ENCODE data around the gene CDK6. TPM values are rescaled to one million over a fixed set of nuclear protein-coding genes. Genes with fewer than 3 reads are reported as not detected.
A peak's percentile ranks its signal among the peaks of the same experiment; 100 is the strongest.

Gene CDK6
- polyA plus RNA-seq, 1 experiment, result 29.2 TPM

DNA sequence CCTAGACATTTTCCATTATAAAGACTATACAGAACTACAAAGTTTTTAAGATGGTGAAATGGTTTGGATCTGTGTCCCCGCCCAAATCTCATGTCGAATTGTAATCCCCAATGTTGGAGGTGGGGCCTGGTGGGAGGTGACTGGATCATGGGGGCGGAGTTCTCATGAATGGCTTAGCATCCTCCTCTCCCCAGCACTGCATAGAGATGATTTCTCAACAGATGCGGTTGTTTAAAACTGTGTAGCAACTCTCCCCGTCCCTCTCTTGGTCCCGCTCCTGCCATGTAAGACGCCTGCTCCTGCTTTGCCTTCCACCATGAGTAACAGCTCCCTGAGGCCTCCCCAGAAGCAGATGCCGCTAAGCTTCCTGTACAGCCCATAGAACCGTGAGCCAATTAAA is 247.8 kb downstream of the CDK6 start:
- ChIA-PET POLR2A (no interaction called here), CTCF (no interaction called here)
- Histone ChIP-seq H3K27me3 (ENCODE audit: control insufficient read depth, insufficient read depth, low read length) (no peaks in the 10 kb centered on the region), H3K4me3 (ENCODE audit: low read depth, low read length) (peak overlapping the region; percentile 84; the same call in 1 of the 2 replicates), H3K36me3 (ENCODE audit: control insufficient read depth, insufficient read depth, low read length) (no peaks in the 10 kb centered on the region; the same call in 1 of the 2 replicates)
- DNase-seq (ENCODE audit: low read depth), result no peak
- TF ChIP-seq, protein P1, sequence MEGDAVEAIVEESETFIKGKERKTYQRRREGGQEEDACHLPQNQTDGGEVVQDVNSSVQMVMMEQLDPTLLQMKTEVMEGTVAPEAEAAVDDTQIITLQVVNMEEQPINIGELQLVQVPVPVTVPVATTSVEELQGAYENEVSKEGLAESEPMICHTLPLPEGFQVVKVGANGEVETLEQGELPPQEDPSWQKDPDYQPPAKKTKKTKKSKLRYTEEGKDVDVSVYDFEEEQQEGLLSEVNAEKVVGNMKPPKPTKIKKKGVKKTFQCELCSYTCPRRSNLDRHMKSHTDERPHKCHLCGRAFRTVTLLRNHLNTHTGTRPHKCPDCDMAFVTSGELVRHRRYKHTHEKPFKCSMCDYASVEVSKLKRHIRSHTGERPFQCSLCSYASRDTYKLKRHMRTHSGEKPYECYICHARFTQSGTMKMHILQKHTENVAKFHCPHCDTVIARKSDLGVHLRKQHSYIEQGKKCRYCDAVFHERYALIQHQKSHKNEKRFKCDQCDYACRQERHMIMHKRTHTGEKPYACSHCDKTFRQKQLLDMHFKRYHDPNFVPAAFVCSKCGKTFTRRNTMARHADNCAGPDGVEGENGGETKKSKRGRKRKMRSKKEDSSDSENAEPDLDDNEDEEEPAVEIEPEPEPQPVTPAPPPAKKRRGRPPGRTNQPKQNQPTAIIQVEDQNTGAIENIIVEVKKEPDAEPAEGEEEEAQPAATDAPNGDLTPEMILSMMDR (IDR thresholded peaks at IDR 0.05; ENCODE audit: insufficient read depth, low read depth, low read length), result no peak

DNA sequence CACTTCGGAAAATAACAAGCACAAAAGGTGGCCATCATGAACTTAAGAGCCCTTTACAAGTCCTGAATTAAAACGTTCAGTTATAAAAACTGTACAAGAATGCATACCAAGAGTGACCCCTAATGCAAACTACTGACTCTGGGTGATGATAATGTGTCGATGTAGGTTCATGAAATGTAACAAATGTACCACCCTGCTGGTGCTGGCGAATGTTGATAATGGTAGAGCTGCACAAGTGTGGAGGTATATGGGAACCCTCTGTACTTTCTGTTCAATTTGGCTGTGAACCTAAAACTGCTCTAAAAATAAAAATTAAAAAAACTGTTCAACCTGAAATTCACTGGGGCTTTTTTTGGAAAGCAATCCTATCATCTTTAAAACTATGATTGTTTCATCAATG is 249.5 kb downstream of the CDK6 start:
- ChIA-PET POLR2A (no interaction called here), CTCF (interaction anchor here (0.8 kb wide), 1 partner anchor 16 kb away, joined by 3 read pairs; no protein-coding TSS in a partner anchor)
- no peak for DNase-seq (ENCODE audit: low read depth)
- Histone ChIP-seq H3K36me3 (ENCODE audit: control insufficient read depth, insufficient read depth, low read length) (no peaks in the 10 kb centered on the region; the same call in 1 of the 2 replicates), H3K4me3 (ENCODE audit: low read depth, low read length) (no peak overlapping the region), H3K27me3 (ENCODE audit: control insufficient read depth, insufficient read depth, low read length) (no peaks in the 10 kb centered on the region)
- TF ChIP-seq, protein P1 (IDR thresholded peaks at IDR 0.05; ENCODE audit: insufficient read depth, low read depth, low read length), result no peak

DNA sequence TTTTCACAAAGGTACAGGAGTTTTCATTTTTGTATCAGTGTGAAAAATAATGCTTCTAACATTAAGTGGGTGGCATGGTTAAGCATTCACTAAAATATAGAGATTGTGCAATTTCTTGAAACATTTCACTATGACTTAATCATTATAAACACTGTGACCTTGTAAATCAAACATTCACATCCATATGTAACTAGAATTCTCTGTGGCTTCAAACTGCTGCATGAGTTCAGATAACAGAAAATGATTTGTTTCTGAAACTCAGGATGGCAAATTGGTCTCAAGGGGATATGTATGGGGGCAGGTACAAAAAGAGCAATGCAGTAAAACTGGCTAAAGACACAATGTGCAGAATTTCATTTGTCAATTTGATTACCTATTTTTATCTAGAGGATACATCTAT is 250.0 kb downstream of the CDK6 start:
- TF ChIP-seq, protein P1 (IDR thresholded peaks at IDR 0.05; ENCODE audit: insufficient read depth, low read depth, low read length), result no peak
- DNase-seq (ENCODE audit: low read depth), result peak; percentile 9
- no peak overlapping the region for H3K4me3 ChIP-seq (ENCODE audit: low read depth, low read length)
- CTCF ChIA-PET, result interaction anchor here (0.8 to 1.1 kb wide), 2 partner anchors 15 to 404 kb away, joined by 3 read pairs; no protein-coding TSS in a partner anchor
- no peaks in the 10 kb centered on the region; the same call in 1 of the 2 replicates for H3K36me3 ChIP-seq (ENCODE audit: control insufficient read depth, insufficient read depth, low read length)
- POLR2A ChIA-PET, result no interaction called here
- no peaks in the 10 kb centered on the region for H3K27me3 ChIP-seq (ENCODE audit: control insufficient read depth, insufficient read depth, low read length)

DNA sequence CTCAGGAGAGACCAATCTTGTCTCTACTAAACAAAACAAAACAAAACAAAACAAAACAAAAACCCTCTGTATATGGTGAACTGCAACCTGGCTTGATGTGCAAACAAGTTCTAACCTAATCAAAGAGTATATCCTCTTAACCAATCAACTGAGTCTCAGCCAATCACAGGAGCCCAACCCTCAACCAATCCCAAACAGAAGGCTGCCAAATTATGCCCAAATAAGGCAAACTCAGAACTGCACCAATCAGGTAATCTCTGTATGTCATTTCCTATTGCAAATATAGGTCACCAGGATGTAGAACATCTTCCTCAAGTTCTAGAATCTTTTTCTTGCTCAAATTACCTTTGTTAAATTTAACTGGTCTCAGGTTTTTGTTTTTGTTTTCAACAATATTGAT is 251.4 kb downstream of the CDK6 start:
- ChIA-PET POLR2A (no interaction called here), CTCF (no interaction called here)
- Histone ChIP-seq H3K27me3 (ENCODE audit: control insufficient read depth, insufficient read depth, low read length) (no peaks in the 10 kb centered on the region), H3K36me3 (ENCODE audit: control insufficient read depth, insufficient read depth, low read length) (peaks cover 2% of the 10 kb centered on the region; the same call in 1 of the 2 replicates), H3K4me3 (ENCODE audit: low read depth, low read length) (no peak overlapping the region)
- TF ChIP-seq, protein P1 (IDR thresholded peaks at IDR 0.05; ENCODE audit: insufficient read depth, low read depth, low read length), result no peak
- DNase-seq (ENCODE audit: low read depth), result no peak

DNA sequence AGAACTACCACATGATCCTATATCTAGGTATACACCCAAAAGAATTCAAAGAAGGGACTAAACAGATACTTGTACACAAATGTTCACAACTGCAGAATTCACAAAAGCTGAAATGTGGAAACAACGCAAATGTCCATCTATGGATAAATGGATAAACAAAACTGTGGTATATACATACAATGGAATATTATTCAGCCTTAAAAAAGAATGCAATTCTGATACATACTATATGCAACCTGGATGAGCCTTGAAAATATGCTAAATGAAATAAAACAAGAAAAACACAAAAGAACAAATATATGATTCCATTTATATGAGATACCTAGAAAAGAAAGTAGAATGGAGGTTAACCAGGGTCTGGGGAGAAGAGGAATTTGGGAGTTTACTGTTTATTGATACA is 253.4 kb downstream of the CDK6 start:
- Histone ChIP-seq H3K4me3 (ENCODE audit: low read depth, low read length) (no peak overlapping the region), H3K27me3 (ENCODE audit: control insufficient read depth, insufficient read depth, low read length) (no peaks in the 10 kb centered on the region), H3K36me3 (ENCODE audit: control insufficient read depth, insufficient read depth, low read length) (peaks cover 4% of the 10 kb centered on the region; the same call in 1 of the 2 replicates)
- no peak for DNase-seq (ENCODE audit: low read depth)
- ChIA-PET POLR2A (no interaction called here), CTCF (no interaction called here)
- TF ChIP-seq, protein P1 (IDR thresholded peaks at IDR 0.05; ENCODE audit: insufficient read depth, low read depth, low read length), result no peak

Data from BJ (cell line).